SKM-1 (cell line): ENCODE data around the gene NSA2.

Experiments used
- DNase-seq: peaks from one replicate; lab custom pipeline; 2025; ENCODE audit not compliant: unreplicated experiment; lab: John Stamatoyannopoulos, UW

Gene NSA2

GRCh38 chr5:74810915-74811314, 43.9 kb downstream of the NSA2 start:
- no peak for DNase-seq

- no peak for DNase-seq
Observed at GRCh38 chr5:74816875-74817274, 49.8 kb downstream of the NSA2 start.

- DNase-seq: no peak
Observed at GRCh38 chr5:74822288-74822687, 55.2 kb downstream of the NSA2 start.

GRCh38 chr5:74829413-74829812, 62.4 kb downstream of the NSA2 start:
- DNase-seq: no peak
